HCT116 (cell line): ENCODE results near the gene MDP1. TPM values are rescaled to one million over a fixed set of nuclear protein-coding genes. Genes with fewer than 3 reads are reported as not detected.

ENCODE experiments used
- ATAC-seq: fragments of 200-7000 bp; cut with Tn5 transposase; 2 replicates; pipeline ENCODE4 v1.9.1; 2020; ENCODE audit warnings: mild to moderate bottlenecking, moderate library complexity
- BruUV-seq: library from RNA; stranded (reverse); fragments of 400-500 nt; replicated peaks from 2 replicates; lab custom pipeline; 2021; lab: Mats Ljungman, UMichigan
- CTCF ChIA-PET: fragments of 300-600 bp; sonication (Branson Sonifier 250); formaldehyde crosslinking; loops from one replicate; lab custom pipeline; 2021; ENCODE audit warnings: antibody characterized with exemption; lab: Charles Lee
- POLR2A ChIA-PET: fragments of 300-600, 350-600 bp; sonication (Branson Sonifier 250); formaldehyde crosslinking; loops from one replicate; lab custom pipeline; 2021; ENCODE audit warnings: antibody characterized with exemption; lab: Charles Lee
- RAD21 ChIA-PET, 2 experiments: fragments of 300-600 bp; sonication (Branson Sonifier 250); formaldehyde crosslinking; loops; one replicate each; lab custom pipeline; 2023; ENCODE audit warnings: low total read pairs in 2 of 2; ENCODE audit not compliant: uncharacterized antibody in 2 of 2, unreplicated experiment in 2 of 2, low non-redundant PET in 1 of 2; lab: Charles Lee
- DNase-seq: peaks from one replicate; pipeline ENCODE4 v3.0.0-alpha.2; 2010; ENCODE audit warnings: low read depth, low spot score
- H2AFZ ChIP-seq: fragments of 200-600 bp; shearing (Covaris generic), sonication (generic); 2 replicates; pipeline ENCODE4 v1.6.1; 2017; ENCODE audit warnings: low read depth, mixed run types, mixed read lengths, antibody characterized with exemption, low read length; ENCODE audit not compliant: poor library complexity, severe bottlenecking
- H3K27ac ChIP-seq: 2 replicates; pipeline ENCODE4 v1.5.1; 2012; ENCODE audit warnings: low read depth, low read length
- H3K27me3 ChIP-seq: fragments of 200-600 bp; sonication (generic); 2 replicates; pipeline ENCODE4 v1.6.1; 2016; ENCODE audit warnings: mixed run types, low read length, mixed read lengths; ENCODE audit not compliant: insufficient read depth
- H3K36me3 ChIP-seq, 2 experiments: fragments of 200-500 bp in 1 of 2; fragments of 200-600 bp in 1 of 2; sonication (Bioruptor generic) in 1 of 2; sonication (generic) in 1 of 2; 2 replicates each; pipeline versions ENCODE4 v1.5.1 to v1.6.1; 2014 to 2016; ENCODE audit warnings: low read length in 2 of 2, inconsistent platforms in 1 of 2, mixed read lengths in 1 of 2, mixed run types in 1 of 2; ENCODE audit not compliant: insufficient read depth in 2 of 2, control insufficient read depth in 1 of 2
- H3K4me1 ChIP-seq, 2 experiments: fragments of 200-600 bp in 1 of 2; sonication (generic) in 1 of 2; 2 replicates each; pipeline versions ENCODE4 v1.5.1 to v1.6.1; 2012 to 2017; ENCODE audit warnings: low read length in 2 of 2, inconsistent platforms in 1 of 2, mild to moderate bottlenecking in 1 of 2, mixed read lengths in 1 of 2, mixed run types in 1 of 2, moderate library complexity in 1 of 2; ENCODE audit not compliant: insufficient read depth in 2 of 2, control insufficient read depth in 1 of 2
- H3K4me2 ChIP-seq: fragments of 200-600 bp; sonication (generic); 2 replicates; pipeline ENCODE4 v1.6.1; 2017; ENCODE audit warnings: mixed run types, low read length, mixed read lengths
- H3K4me3 ChIP-seq, 2 experiments: fragments of 200-600 bp in 1 of 2; sonication (generic) in 1 of 2; replicated peaks in 1 of 2; 2 replicates each; pipeline ENCODE4 v1.5.1; 2011 to 2016; ENCODE audit warnings: low read length in 2 of 2, control low read depth in 1 of 2, low read depth in 1 of 2, mild to moderate bottlenecking in 1 of 2, mixed read lengths in 1 of 2, mixed run types in 1 of 2
- H3K79me2 ChIP-seq: fragments of 200-600 bp; sonication (generic); 2 replicates; pipeline ENCODE4 v1.6.1; 2017; ENCODE audit warnings: mild to moderate bottlenecking, mixed run types, low read length, moderate library complexity, mixed read lengths; ENCODE audit not compliant: insufficient read depth
- H3K9ac ChIP-seq: fragments of 200-600 bp; sonication (generic); 2 replicates; pipeline ENCODE4 v1.6.1; 2016; ENCODE audit warnings: low read length, mixed read lengths
- H3K9me2 ChIP-seq: fragments of 200-600 bp; sonication (generic), shearing (Covaris generic); 2 replicates; pipeline ENCODE4 v1.6.1; 2017; ENCODE audit warnings: mixed run types, mild to moderate bottlenecking, moderate library complexity; ENCODE audit not compliant: insufficient read depth
- H3K9me3 ChIP-seq, 2 experiments: fragments of 200-500 bp in 1 of 2; fragments of 200-600 bp in 1 of 2; sonication (Bioruptor generic) in 1 of 2; sonication (generic) in 1 of 2; 2 replicates each; pipeline ENCODE4 v1.6.1; 2014 to 2017; ENCODE audit warnings: low read length in 2 of 2, mixed read lengths in 2 of 2, inconsistent platforms in 1 of 2, low read depth in 1 of 2, mild to moderate bottlenecking in 1 of 2, mixed run types in 1 of 2, moderate library complexity in 1 of 2; ENCODE audit not compliant: control insufficient read depth in 1 of 2, insufficient read depth in 1 of 2
- H4K20me1 ChIP-seq: fragments of 200-600 bp; sonication (generic), shearing (Covaris generic); 2 replicates; pipeline ENCODE4 v1.6.1; 2017; ENCODE audit warnings: mixed run types, mild to moderate bottlenecking, moderate library complexity; ENCODE audit not compliant: insufficient read depth
- CBX3 ChIP-seq: IDR thresholded peaks from 2 replicates; pipeline ENCODE4 v1.6.1; 2012; ENCODE audit warnings: low read depth
- EGR1 ChIP-seq: IDR thresholded peaks from 2 replicates; pipeline ENCODE4 v1.6.1; 2012; ENCODE audit warnings: low read depth
- ELF1 ChIP-seq: IDR thresholded peaks from 2 replicates; pipeline ENCODE4 v1.6.1; 2012; ENCODE audit warnings: low read depth, borderline replicate concordance
- EZH2 ChIP-seq: fragments of 200-600 bp; sonication (generic); IDR thresholded peaks from 2 replicates; pipeline ENCODE4 v1.6.1; 2017; ENCODE audit warnings: antibody characterized with exemption, mixed run types
- EZH2phosphoT487 ChIP-seq: fragments of 200-600 bp; IDR thresholded peaks from 2 replicates; pipeline ENCODE4 v1.6.1; 2018; ENCODE audit warnings: antibody characterized with exemption, borderline replicate concordance
- FOSL1 ChIP-seq: IDR thresholded peaks from 2 replicates; pipeline ENCODE4 v1.6.1; 2012; ENCODE audit warnings: low read depth
- JUND ChIP-seq: IDR thresholded peaks from 2 replicates; pipeline ENCODE4 v1.6.1; 2012
- MAX ChIP-seq: IDR thresholded peaks from 2 replicates; pipeline ENCODE4 v1.6.1; 2012
- POLR2A ChIP-seq: IDR thresholded peaks from 2 replicates; pipeline ENCODE4 v1.7.0; 2011; ENCODE audit warnings: borderline replicate concordance; ENCODE audit not compliant: insufficient read depth, insufficient read length; ENCODE audit errors: extremely low read depth
- POLR2AphosphoS5 ChIP-seq: IDR thresholded peaks from 2 replicates; pipeline ENCODE4 v1.6.1; 2011; ENCODE audit warnings: mild to moderate bottlenecking, low read depth, low read length, moderate library complexity
- RAD21 ChIP-seq: IDR thresholded peaks from 2 replicates; pipeline ENCODE4 v1.6.1; 2012; ENCODE audit warnings: low read depth, mild to moderate bottlenecking
- SP1 ChIP-seq: IDR thresholded peaks from 2 replicates; pipeline ENCODE4 v1.6.1; 2012; ENCODE audit warnings: low read depth
- SRF ChIP-seq: IDR thresholded peaks from 2 replicates; pipeline ENCODE4 v1.6.1; 2012; ENCODE audit warnings: low read depth
- TCF7L2 ChIP-seq: IDR thresholded peaks from 2 replicates; pipeline ENCODE4 v1.7.0; 2011; ENCODE audit warnings: borderline replicate concordance, inconsistent platforms; ENCODE audit not compliant: insufficient read depth, insufficient read length; ENCODE audit errors: extremely low read depth
- YY1 ChIP-seq: IDR thresholded peaks from 2 replicates; pipeline ENCODE4 v1.6.1; 2011; ENCODE audit warnings: low read length, low read depth, moderate library complexity, mild to moderate bottlenecking; ENCODE audit not compliant: insufficient replicate concordance; ENCODE audit errors: extremely low read depth
- ZFX ChIP-seq: fragments of 450-650 bp; IDR thresholded peaks from 2 replicates; pipeline ENCODE4 v1.6.1; 2017
- intact Hi-C: fragments of 100-400 bp; cut with micrococcal nuclease; formaldehyde crosslinking; loops from 2 replicates; pipeline ENCODE4 v1.10.0; 2022
- total RNA-seq: library from RNA; stranded (reverse); gene quantifications from one replicate; pipeline ENCODE4 v1.2.1, GENCODE V29; 2021; ENCODE audit not compliant: unreplicated experiment
- TF ChIP-seq, protein P1 (sequence below): IDR thresholded peaks from 2 replicates; pipeline ENCODE4 v1.6.1; 2012; ENCODE audit warnings: low read depth
- TF ChIP-seq, protein P2 (sequence below): IDR thresholded peaks from 2 replicates; pipeline ENCODE4 v1.6.1; 2012
- TF ChIP-seq, protein P3 (sequence below), 3 experiments: fragments of 200-600 bp in 1 of 3; sonication (generic) in 1 of 3; IDR thresholded peaks in 2 of 3; conservative IDR thresholded peaks in 1 of 3; 2 replicates each; pipeline ENCODE4 v1.5.1; 2012 to 2017; ENCODE audit warnings: low read depth in 2 of 3, low read length in 2 of 3, antibody characterized with exemption in 1 of 3, borderline replicate concordance in 1 of 3, control low read depth in 1 of 3, mild to moderate bottlenecking in 1 of 3, mixed read lengths in 1 of 3, mixed run types in 1 of 3, moderate library complexity in 1 of 3; ENCODE audit not compliant: insufficient read depth in 1 of 3

MDP1 gene
- total RNA-seq, 1 experiment from 2014 or later, result 15.9 TPM

- H3K9ac ChIP-seq, result no peak overlapping the region
- RAD21 ChIA-PET, result no interaction called here
Measured at GRCh38 chr14:24197056-24197450, 18.8 kb downstream of the MDP1 start.

More at GRCh38 chr14:24197056-24197450, 18.8 kb downstream of the MDP1 start:
- Histone ChIP-seq H3K79me2 (peaks cover 30% of the 10 kb centered on the region), H3K9me3 (peaks cover 0 to 5% of the 10 kb centered on the region in 2 experiments; a peak in 1 of 4 replicates), H3K27me3 (no peaks in the 10 kb centered on the region), H3K4me3 (no peak overlapping the region), H3K27ac (peak overlapping the region; percentile 30; the same call in 1 of the 2 replicates), H3K4me2 (peak overlapping the region; percentile 84; the same call in 1 of the 2 replicates), H2AFZ (no peak overlapping the region), H4K20me1 (no peaks in the 10 kb centered on the region), H3K9me2 (no peaks in the 10 kb centered on the region), H3K4me1 (peaks cover 14 to 26% of the 10 kb centered on the region in 2 experiments), H3K36me3 (peaks cover 6 to 18% of the 10 kb centered on the region in 2 experiments; a peak in 3 of 4 replicates)
- intact Hi-C loops, result no loop called here
- TF ChIP-seq ZFX (no peak), FOSL1 (no peak), ELF1 (no peak), CBX3 (no peak), EZH2 (no peak), JUND (no peak), POLR2AphosphoS5 (no peak), TCF7L2 (no peak), RAD21 (no peak), EZH2phosphoT487 (no peak), SP1 (no peak), SRF (no peak), POLR2A (no peak), MAX (no peak), YY1 (no peak), EGR1 (no peak)
- TF ChIP-seq, protein P1, sequence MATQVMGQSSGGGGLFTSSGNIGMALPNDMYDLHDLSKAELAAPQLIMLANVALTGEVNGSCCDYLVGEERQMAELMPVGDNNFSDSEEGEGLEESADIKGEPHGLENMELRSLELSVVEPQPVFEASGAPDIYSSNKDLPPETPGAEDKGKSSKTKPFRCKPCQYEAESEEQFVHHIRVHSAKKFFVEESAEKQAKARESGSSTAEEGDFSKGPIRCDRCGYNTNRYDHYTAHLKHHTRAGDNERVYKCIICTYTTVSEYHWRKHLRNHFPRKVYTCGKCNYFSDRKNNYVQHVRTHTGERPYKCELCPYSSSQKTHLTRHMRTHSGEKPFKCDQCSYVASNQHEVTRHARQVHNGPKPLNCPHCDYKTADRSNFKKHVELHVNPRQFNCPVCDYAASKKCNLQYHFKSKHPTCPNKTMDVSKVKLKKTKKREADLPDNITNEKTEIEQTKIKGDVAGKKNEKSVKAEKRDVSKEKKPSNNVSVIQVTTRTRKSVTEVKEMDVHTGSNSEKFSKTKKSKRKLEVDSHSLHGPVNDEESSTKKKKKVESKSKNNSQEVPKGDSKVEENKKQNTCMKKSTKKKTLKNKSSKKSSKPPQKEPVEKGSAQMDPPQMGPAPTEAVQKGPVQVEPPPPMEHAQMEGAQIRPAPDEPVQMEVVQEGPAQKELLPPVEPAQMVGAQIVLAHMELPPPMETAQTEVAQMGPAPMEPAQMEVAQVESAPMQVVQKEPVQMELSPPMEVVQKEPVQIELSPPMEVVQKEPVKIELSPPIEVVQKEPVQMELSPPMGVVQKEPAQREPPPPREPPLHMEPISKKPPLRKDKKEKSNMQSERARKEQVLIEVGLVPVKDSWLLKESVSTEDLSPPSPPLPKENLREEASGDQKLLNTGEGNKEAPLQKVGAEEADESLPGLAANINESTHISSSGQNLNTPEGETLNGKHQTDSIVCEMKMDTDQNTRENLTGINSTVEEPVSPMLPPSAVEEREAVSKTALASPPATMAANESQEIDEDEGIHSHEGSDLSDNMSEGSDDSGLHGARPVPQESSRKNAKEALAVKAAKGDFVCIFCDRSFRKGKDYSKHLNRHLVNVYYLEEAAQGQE, result no peak
- TF ChIP-seq, protein P2, sequence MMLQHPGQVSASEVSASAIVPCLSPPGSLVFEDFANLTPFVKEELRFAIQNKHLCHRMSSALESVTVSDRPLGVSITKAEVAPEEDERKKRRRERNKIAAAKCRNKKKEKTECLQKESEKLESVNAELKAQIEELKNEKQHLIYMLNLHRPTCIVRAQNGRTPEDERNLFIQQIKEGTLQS, result no peak
- TF ChIP-seq, protein P3, sequence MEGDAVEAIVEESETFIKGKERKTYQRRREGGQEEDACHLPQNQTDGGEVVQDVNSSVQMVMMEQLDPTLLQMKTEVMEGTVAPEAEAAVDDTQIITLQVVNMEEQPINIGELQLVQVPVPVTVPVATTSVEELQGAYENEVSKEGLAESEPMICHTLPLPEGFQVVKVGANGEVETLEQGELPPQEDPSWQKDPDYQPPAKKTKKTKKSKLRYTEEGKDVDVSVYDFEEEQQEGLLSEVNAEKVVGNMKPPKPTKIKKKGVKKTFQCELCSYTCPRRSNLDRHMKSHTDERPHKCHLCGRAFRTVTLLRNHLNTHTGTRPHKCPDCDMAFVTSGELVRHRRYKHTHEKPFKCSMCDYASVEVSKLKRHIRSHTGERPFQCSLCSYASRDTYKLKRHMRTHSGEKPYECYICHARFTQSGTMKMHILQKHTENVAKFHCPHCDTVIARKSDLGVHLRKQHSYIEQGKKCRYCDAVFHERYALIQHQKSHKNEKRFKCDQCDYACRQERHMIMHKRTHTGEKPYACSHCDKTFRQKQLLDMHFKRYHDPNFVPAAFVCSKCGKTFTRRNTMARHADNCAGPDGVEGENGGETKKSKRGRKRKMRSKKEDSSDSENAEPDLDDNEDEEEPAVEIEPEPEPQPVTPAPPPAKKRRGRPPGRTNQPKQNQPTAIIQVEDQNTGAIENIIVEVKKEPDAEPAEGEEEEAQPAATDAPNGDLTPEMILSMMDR (IDR thresholded peaks at IDR 0.05 in 2 of 3, conservative IDR thresholded peaks at IDR 0.05 in 1 of 3; ENCODE audit: borderline replicate concordance in 1 of 3, insufficient read depth in 1 of 3, low read depth in 2 of 3, low read length in 2 of 3), result no peak
- no TSS peak for BruUV-seq
- ChIA-PET CTCF (no interaction called here), POLR2A (no interaction called here)
- no peak for ATAC-seq
- no peak for DNase-seq
